Sigmoid colon (tissue), 7 donors: ENCODE data around the gene HTR1E. TPM values are rescaled to one million over a fixed set of nuclear protein-coding genes. Genes with fewer than 3 reads are reported as not detected.
A peak's percentile ranks its signal among the peaks of the same experiment; 100 is the strongest.
"Not testable (repeated sequence)": the region's sequence is repeated elsewhere in the genome, so short reads cannot be mapped to it uniquely, and the experiment has no call there.

Experiments used
- DNase-seq: peaks from one replicate; pipeline ENCODE4 v3.0.0-alpha.2; 2019
- H3K27ac ChIP-seq, 4 donors: fragments of 200-600 bp; sonication (generic); one replicate each; pipeline ENCODE4 v1.5.1; 2016 to 2019; ENCODE audit warnings: mild to moderate bottlenecking in 1 of 4
- H3K27me3 ChIP-seq, 3 donors: fragments of 200-600 bp; sonication (generic); one replicate each; pipeline ENCODE4 v1.5.1; 2019; ENCODE audit warnings: mild to moderate bottlenecking in 1 of 3
- H3K36me3 ChIP-seq, 4 donors: fragments of 200-600 bp; sonication (generic); one replicate each; pipeline ENCODE4 v1.5.1; 2016 to 2019
- H3K4me1 ChIP-seq, 4 donors: fragments of 200-600 bp; sonication (generic); one replicate each; pipeline ENCODE4 v1.5.1; 2017 to 2019
- H3K4me3 ChIP-seq, 4 donors: fragments of 200-600 bp; sonication (generic); one replicate each; pipeline ENCODE4 v1.5.1; 2017 to 2019; ENCODE audit warnings: mild to moderate bottlenecking in 2 of 4, moderate library complexity in 1 of 4
- H3K9me3 ChIP-seq, 4 donors: fragments of 200-600 bp in 3 of 4; sonication (generic) in 3 of 4; one replicate each; pipeline versions ENCODE4 v1.5.1 to v1.6.1; 2013 to 2019
- CTCF ChIP-seq, 4 experiments: fragments of 450-650 bp in 3 of 4; fragments of 200-600 bp in 1 of 4; IDR thresholded peaks; one replicate each; pipeline ENCODE4 v1.5.1; 2016 to 2019; ENCODE audit warnings: antibody characterized with exemption in 4 of 4, mild to moderate bottlenecking in 3 of 4, moderate library complexity in 2 of 4
- EP300 ChIP-seq, 4 donors: sonication (generic); formaldehyde crosslinking; IDR thresholded peaks; one replicate each; pipeline ENCODE4 v1.6.1; 2017; ENCODE audit warnings: antibody characterized with exemption in 4 of 4
- POLR2A ChIP-seq, 2 donors: fragments of 450-650 bp; IDR thresholded peaks; one replicate each; pipeline ENCODE4 v1.6.1; 2016; ENCODE audit warnings: antibody characterized with exemption in 2 of 2, mild to moderate bottlenecking in 2 of 2, moderate library complexity in 2 of 2
- POLR2AphosphoS5 ChIP-seq, 4 donors: sonication (generic); formaldehyde crosslinking; IDR thresholded peaks; one replicate each; pipeline ENCODE4 v1.6.1; 2017; ENCODE audit warnings: antibody characterized with exemption in 4 of 4
- WGBS, 2 donors: extraction: QIAGEN DNeasy Blood & Tissue Kit; methylation state at CpG; one replicate each; pipeline ENCODE4 v1.1.7; 2013; 5-methylcytosine and 5-hydroxymethylcytosine counted together
- intact Hi-C: fragments of 100-400 bp; cut with DNase I; formaldehyde crosslinking; loops from one replicate; pipeline ENCODE4 v1.15.1; 2023
- polyA plus RNA-seq, 3 donors: library from polyadenylated mRNA; stranded (reverse); fragments of 200-250 nt; gene quantifications; one replicate each; pipeline ENCODE4 v1.2.3, GENCODE V29; 2013
- total RNA-seq, 4 donors: library from RNA; depleted of rRNA; stranded (reverse); fragments of >200 nt; gene quantifications; one replicate each; pipeline ENCODE4 v1.1.0, GENCODE V29; 2016
- donor health status: healthy with polysubstance abuse.
- donor health status: Bipolar disorder and iron deficiency.
- donor health status: healthy.

Gene HTR1E
- total RNA-seq = not detected
- under 1 TPM in 1 of 3 donors, not detected in 2; 0.03 TPM for polyA plus RNA-seq

- no peaks in the 10 kb centered on the region for H3K36me3 ChIP-seq
- 4 to 9% methylated on average over 55 of the region's 55 CpGs for WGBS, 2 donors
- peaks cover 0 to 30% (median 10%) of the 10 kb centered on the region in 3 donors for H3K27me3 ChIP-seq
- DNase-seq = no peak
- TF ChIP-seq EP300 (IDR thresholded peaks at IDR 0.05) (no peak), CTCF (IDR thresholded peaks at IDR 0.05) (peak in 1 of 4 experiments; percentile 18)
- intact Hi-C loops = no loop called here
- H3K4me1 ChIP-seq = peaks cover 0 to 13% (median 11%) of the 10 kb centered on the region in 4 donors
- peak within 1 kb of the TSS in 3 of 4 donors; percentile 14 to 32 (median 28) for H3K4me3 ChIP-seq
- peak within 1 kb of the TSS in 1 of 4 donors; percentile 21 for H3K27ac ChIP-seq
- peaks cover 0 to 2% (median 0%) of the 10 kb centered on the region in 4 donors for H3K9me3 ChIP-seq
These were observed at the start of gene HTR1E for GRCh38 chr6:86937219-86938079. Gene HTR1E, plus strand, starts transcription at chr6:86937528. Its CDS starts 77,807 bp downstream, at chr6:87015335.

GRCh38 chr6:86888301-86888700 lies 49.0 kb upstream of the HTR1E start:
- intact Hi-C loops = no loop called here

GRCh38 chr6:86897265-86897664 lies 40.1 kb upstream of the HTR1E start:
- DNase-seq, H3K27me3 ChIP-seq, H3K27ac ChIP-seq, intact Hi-C loops, H3K4me1 ChIP-seq, H3K36me3 ChIP-seq, H3K4me3 ChIP-seq, H3K9me3 ChIP-seq: not testable (repeated sequence)
- WGBS, 2 donors = 94% methylated on average over 8 of the region's 8 CpGs

More at GRCh38 chr6:86888301-86888700, 49.0 kb upstream of the HTR1E start:
- Histone ChIP-seq H3K27ac (no peak overlapping the region), H3K4me3 (no peak overlapping the region), H3K4me1 (no peaks in the 10 kb centered on the region), H3K27me3 (no peaks in the 10 kb centered on the region), H3K9me3 (no peaks in the 10 kb centered on the region), H3K36me3 (no peaks in the 10 kb centered on the region)
- no peak for DNase-seq
- 41 to 55% methylated on average over 4 of the region's 4 CpGs for WGBS, 2 donors
- TF ChIP-seq EP300 (IDR thresholded peaks at IDR 0.05) (no peak), POLR2A (IDR thresholded peaks at IDR 0.05) (no peak), POLR2AphosphoS5 (IDR thresholded peaks at IDR 0.05) (no peak), CTCF (IDR thresholded peaks at IDR 0.05) (no peak)

GRCh38 chr6:86913795-86914194 lies 23.5 kb upstream of the HTR1E start:
- Histone ChIP-seq H3K4me1 (no peaks in the 10 kb centered on the region), H3K9me3 (no peaks in the 10 kb centered on the region), H3K36me3 (no peaks in the 10 kb centered on the region), H3K27me3 (no peaks in the 10 kb centered on the region), H3K4me3 (no peak overlapping the region), H3K27ac (no peak overlapping the region)
- intact Hi-C loops = no loop called here
- no peak for DNase-seq
- TF ChIP-seq CTCF (IDR thresholded peaks at IDR 0.05) (no peak), EP300 (IDR thresholded peaks at IDR 0.05) (no peak)
- 70 to 86% methylated on average over 2 of the region's 2 CpGs for WGBS, 2 donors

- TF ChIP-seq POLR2A (IDR thresholded peaks at IDR 0.05) (no peak), CTCF (IDR thresholded peaks at IDR 0.05) (no peak), EP300 (IDR thresholded peaks at IDR 0.05) (no peak), POLR2AphosphoS5 (IDR thresholded peaks at IDR 0.05) (no peak)
- intact Hi-C loops = no loop called here
- WGBS, 2 donors = 80 to 86% methylated on average over 2 of the region's 2 CpGs
- Histone ChIP-seq H3K36me3 (no peaks in the 10 kb centered on the region), H3K9me3 (no peaks in the 10 kb centered on the region), H3K27ac (no peak overlapping the region), H3K27me3 (no peaks in the 10 kb centered on the region), H3K4me1 (no peaks in the 10 kb centered on the region), H3K4me3 (no peak overlapping the region)
- DNase-seq = no peak
These were observed 20.9 kb upstream of the HTR1E start for GRCh38 chr6:86916393-86916792.

- DNase-seq, intact Hi-C loops, H3K9me3 ChIP-seq, H3K4me1 ChIP-seq, H3K4me3 ChIP-seq, H3K27ac ChIP-seq, H3K27me3 ChIP-seq, H3K36me3 ChIP-seq: not testable (repeated sequence)
- 85 to 89% methylated on average over 2 of the region's 2 CpGs for WGBS, 2 donors
These were observed 10.2 kb upstream of the HTR1E start for GRCh38 chr6:86927138-86927537.

GRCh38 chr6:86927859-86928258 lies 9.5 kb upstream of the HTR1E start:
- 92 to 97% methylated on average over 11 of the region's 11 CpGs for WGBS, 2 donors

More at GRCh38 chr6:86927859-86928258, 9.5 kb upstream of the HTR1E start:
- H3K4me1 ChIP-seq, H3K36me3 ChIP-seq, H3K27ac ChIP-seq, DNase-seq, H3K4me3 ChIP-seq, intact Hi-C loops, H3K9me3 ChIP-seq, H3K27me3 ChIP-seq: not testable (repeated sequence)
